GM19023 (cell line): ENCODE measurements around the gene SCRN1.

ENCODE experiments used
- ATAC-seq: cut with Tn5 transposase; IDR thresholded peaks from one replicate; pipeline ENCODE4 v1.9.1; 2021; ENCODE audit warnings: mild to moderate bottlenecking, moderate library complexity; ENCODE audit not compliant: unreplicated experiment

The SCRN1 gene

GRCh38 chr7:30010021-30010420, 20.4 kb upstream of the SCRN1 start:
- ATAC-seq, result no peak

GRCh38 chr7:30005464-30005863, 15.9 kb upstream of the SCRN1 start:
- no peak for ATAC-seq

GRCh38 chr7:30003098-30003497, 13.5 kb upstream of the SCRN1 start:
- no peak for ATAC-seq

GRCh38 chr7:30001998-30002397, 12.4 kb upstream of the SCRN1 start:
- no peak for ATAC-seq

- ATAC-seq, result no peak
Observed at GRCh38 chr7:29998489-29998888, 8.9 kb upstream of the SCRN1 start.

GRCh38 chr7:29996321-29996720, 6.7 kb upstream of the SCRN1 start:
- no peak for ATAC-seq

GRCh38 chr7:29995652-29996051, 6.1 kb upstream of the SCRN1 start:
- no peak for ATAC-seq

- no peak for ATAC-seq
Observed at GRCh38 chr7:29993140-29993539, 3.5 kb upstream of the SCRN1 start.

- no peak for ATAC-seq
Observed at GRCh38 chr7:29991937-29992336, 2.3 kb upstream of the SCRN1 start.

- ATAC-seq, result no peak
Observed at GRCh38 chr7:29990931-29991330, 1.3 kb upstream of the SCRN1 start.

- peak; percentile 36 for ATAC-seq
Observed at GRCh38 chr7:29988424-29989256, 961 bp downstream of the SCRN1 start.

- no peak for ATAC-seq
Observed at GRCh38 chr7:29987811-29988317, 1.7 kb downstream of the SCRN1 start.

GRCh38 chr7:29987083-29987482, 2.5 kb downstream of the SCRN1 start:
- no peak for ATAC-seq

- no peak for ATAC-seq
Observed at GRCh38 chr7:29980151-29980550, 9.4 kb downstream of the SCRN1 start.

GRCh38 chr7:29977886-29978651, 11.5 kb downstream of the SCRN1 start:
- ATAC-seq, result no peak

- no peak for ATAC-seq
Observed at GRCh38 chr7:29976673-29977415, 12.8 kb downstream of the SCRN1 start.

GRCh38 chr7:29976266-29976665, 13.3 kb downstream of the SCRN1 start:
- ATAC-seq, result no peak

- no peak for ATAC-seq
Observed at GRCh38 chr7:29975561-29975960, 14.0 kb downstream of the SCRN1 start.

GRCh38 chr7:29974286-29974685, 15.3 kb downstream of the SCRN1 start:
- ATAC-seq, result no peak

- no peak for ATAC-seq
Observed at GRCh38 chr7:29972315-29972669, 17.3 kb downstream of the SCRN1 start.

GRCh38 chr7:29971566-29972314, 17.9 kb downstream of the SCRN1 start:
- ATAC-seq, result no peak
